Measurements from ENCODE around the gene NRP1. TPM values are rescaled to one million over a fixed set of nuclear protein-coding genes. Genes with fewer than 3 reads are reported as not detected.

Gene NRP1
- total RNA-seq, 1 experiment from 2014 or later, result 3.0 TPM

- TF ChIP-seq E2F4 (CRISPR knock-in tag; IDR thresholded peaks at IDR 0.05; ENCODE audit: borderline replicate concordance, low read depth) (no peak), PREB (CRISPR knock-in tag; IDR thresholded peaks at IDR 0.05; ENCODE audit: borderline replicate concordance) (no peak)
These were observed 19.5 kb downstream of the NRP1 start (continued) for GRCh38 chr10:33314811-33315561.

DNA sequence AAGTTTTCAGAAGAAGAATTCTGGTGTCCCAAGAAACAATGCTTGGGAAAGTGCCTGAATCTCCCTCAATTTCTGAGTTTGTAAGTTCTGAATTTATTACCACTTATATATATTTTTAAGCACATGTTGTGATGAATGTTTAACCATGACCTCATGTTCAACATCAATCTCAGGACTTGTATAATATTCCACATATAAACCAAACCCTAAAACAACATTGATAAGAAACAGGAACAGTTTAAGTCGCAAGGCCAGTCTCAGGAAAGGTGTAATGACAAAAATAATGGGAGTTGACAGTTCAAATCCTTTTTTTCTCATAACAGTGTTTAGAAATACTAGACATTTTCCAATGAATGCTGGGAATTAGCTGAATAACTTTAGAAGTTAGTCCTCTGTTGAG is 22.8 kb downstream of the NRP1 start:
- ATAC-seq, result no peak
- peaks cover 33% of the 10 kb centered on the region for H3K4me1 Mint-ChIP-seq
- no peaks in the 10 kb centered on the region for H3K36me3 Mint-ChIP-seq
- DNase-seq (ENCODE audit: low spot score), result no peak
- H3K27me3 Mint-ChIP-seq (ENCODE audit: low read depth), result no peaks in the 10 kb centered on the region
- POLR2A ChIA-PET, result no interaction called here
- CTCF ChIA-PET, result no interaction called here
- no peak for TF ChIP-seq ZNF423 (CRISPR knock-in tag; IDR thresholded peaks at IDR 0.05)
- no peak for TF ChIP-seq FOXK1 (CRISPR knock-in tag; IDR thresholded peaks at IDR 0.05)
- no peak for TF ChIP-seq SP1 (CRISPR knock-in tag; conservative IDR thresholded peaks at IDR 0.05)
- TF ChIP-seq SMAD4 (CRISPR knock-in tag; IDR thresholded peaks at IDR 0.05), result no peak
- TF ChIP-seq, protein P1, sequence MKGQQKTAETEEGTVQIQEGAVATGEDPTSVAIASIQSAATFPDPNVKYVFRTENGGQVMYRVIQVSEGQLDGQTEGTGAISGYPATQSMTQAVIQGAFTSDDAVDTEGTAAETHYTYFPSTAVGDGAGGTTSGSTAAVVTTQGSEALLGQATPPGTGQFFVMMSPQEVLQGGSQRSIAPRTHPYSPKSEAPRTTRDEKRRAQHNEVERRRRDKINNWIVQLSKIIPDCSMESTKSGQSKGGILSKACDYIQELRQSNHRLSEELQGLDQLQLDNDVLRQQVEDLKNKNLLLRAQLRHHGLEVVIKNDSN (CRISPR knock-in tag; IDR thresholded peaks at IDR 0.05), result no peak
- TF ChIP-seq ZNF396 (CRISPR knock-in tag; IDR thresholded peaks at IDR 0.05; ENCODE audit: borderline replicate concordance), result no peak
- TF ChIP-seq E2F4 (CRISPR knock-in tag; IDR thresholded peaks at IDR 0.05; ENCODE audit: borderline replicate concordance, low read depth), result no peak
- no peak for TF ChIP-seq GABPB1 (CRISPR knock-in tag; IDR thresholded peaks at IDR 0.05)
- TF ChIP-seq NFATC4 (CRISPR knock-in tag; IDR thresholded peaks at IDR 0.05), result no peak
- no peak for TF ChIP-seq FOXP1 (CRISPR knock-in tag; IDR thresholded peaks at IDR 0.05; ENCODE audit: borderline replicate concordance)
- TF ChIP-seq ELF4 (CRISPR knock-in tag; IDR thresholded peaks at IDR 0.05; ENCODE audit: low read depth), result no peak
- TF ChIP-seq ATF2 (CRISPR knock-in tag; IDR thresholded peaks at IDR 0.05; ENCODE audit: borderline replicate concordance, low read depth), result no peak
- TF ChIP-seq CREM (CRISPR knock-in tag; IDR thresholded peaks at IDR 0.05), result no peak
- TF ChIP-seq ZNF416 (CRISPR knock-in tag; IDR thresholded peaks at IDR 0.05), result no peak
- TF ChIP-seq ZNF281 (CRISPR knock-in tag; IDR thresholded peaks at IDR 0.05), result no peak
- TF ChIP-seq, protein P2, sequence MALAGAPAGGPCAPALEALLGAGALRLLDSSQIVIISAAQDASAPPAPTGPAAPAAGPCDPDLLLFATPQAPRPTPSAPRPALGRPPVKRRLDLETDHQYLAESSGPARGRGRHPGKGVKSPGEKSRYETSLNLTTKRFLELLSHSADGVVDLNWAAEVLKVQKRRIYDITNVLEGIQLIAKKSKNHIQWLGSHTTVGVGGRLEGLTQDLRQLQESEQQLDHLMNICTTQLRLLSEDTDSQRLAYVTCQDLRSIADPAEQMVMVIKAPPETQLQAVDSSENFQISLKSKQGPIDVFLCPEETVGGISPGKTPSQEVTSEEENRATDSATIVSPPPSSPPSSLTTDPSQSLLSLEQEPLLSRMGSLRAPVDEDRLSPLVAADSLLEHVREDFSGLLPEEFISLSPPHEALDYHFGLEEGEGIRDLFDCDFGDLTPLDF (CRISPR knock-in tag; IDR thresholded peaks at IDR 0.05), result no peak
- no peak for TF ChIP-seq TP53 (CRISPR knock-in tag; IDR thresholded peaks at IDR 0.05)
- TF ChIP-seq, protein P3, sequence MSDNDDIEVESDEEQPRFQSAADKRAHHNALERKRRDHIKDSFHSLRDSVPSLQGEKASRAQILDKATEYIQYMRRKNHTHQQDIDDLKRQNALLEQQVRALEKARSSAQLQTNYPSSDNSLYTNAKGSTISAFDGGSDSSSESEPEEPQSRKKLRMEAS (CRISPR knock-in tag; IDR thresholded peaks at IDR 0.05), result no peak
- no peak for TF ChIP-seq PRRX2 (CRISPR knock-in tag; IDR thresholded peaks at IDR 0.05)
- TF ChIP-seq GRHL2 (CRISPR knock-in tag; IDR thresholded peaks at IDR 0.05; ENCODE audit: insufficient replicate concordance, severe bottlenecking), result no peak
- H3K27ac Mint-ChIP-seq, result no peak overlapping the region
- no peak overlapping the region for H3K4me3 Mint-ChIP-seq
- peaks cover 11% of the 10 kb centered on the region for H3K9me3 Mint-ChIP-seq

Measured in WTC11 (cell line).